Measurements from ENCODE around the gene CCL11. TPM values are rescaled to one million over a fixed set of nuclear protein-coding genes. Genes with fewer than 3 reads are reported as not detected.
A peak's percentile ranks its signal among the peaks of the same experiment; 100 is the strongest.

CCL11 gene
- 0.30 TPM for polyA plus RNA-seq (ENCODE audit: insufficient read length)

DNA sequence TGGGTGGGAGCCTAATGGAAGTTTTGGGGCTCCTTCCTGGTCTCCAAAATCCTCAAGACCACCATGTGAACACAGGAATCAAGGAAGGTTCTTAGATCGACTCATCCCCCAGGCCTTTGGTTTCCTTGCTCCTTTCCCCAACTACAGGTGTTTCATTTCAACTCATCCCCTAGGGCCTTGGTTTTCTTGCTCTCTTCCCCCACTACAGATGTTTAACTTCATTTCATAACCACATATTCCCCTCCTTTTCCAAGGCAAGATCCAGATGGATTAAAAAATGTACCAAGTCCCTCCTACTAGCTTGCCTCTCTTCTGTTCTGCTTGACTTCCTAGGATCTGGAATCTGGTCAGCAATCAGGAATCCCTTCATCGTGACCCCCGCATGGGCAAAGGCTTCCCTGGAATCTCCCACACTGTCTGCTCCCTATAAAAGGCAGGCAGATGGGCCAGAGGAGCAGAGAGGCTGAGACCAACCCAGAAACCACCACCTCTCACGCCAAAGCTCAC, at the start of gene CCL11:
Gene CCL11, plus strand, starts transcription at position 457 of the 507 bp plus-strand sequence. CDS start 67 bp downstream, outside the sequence.
- no peak for DNase-seq

DNA sequence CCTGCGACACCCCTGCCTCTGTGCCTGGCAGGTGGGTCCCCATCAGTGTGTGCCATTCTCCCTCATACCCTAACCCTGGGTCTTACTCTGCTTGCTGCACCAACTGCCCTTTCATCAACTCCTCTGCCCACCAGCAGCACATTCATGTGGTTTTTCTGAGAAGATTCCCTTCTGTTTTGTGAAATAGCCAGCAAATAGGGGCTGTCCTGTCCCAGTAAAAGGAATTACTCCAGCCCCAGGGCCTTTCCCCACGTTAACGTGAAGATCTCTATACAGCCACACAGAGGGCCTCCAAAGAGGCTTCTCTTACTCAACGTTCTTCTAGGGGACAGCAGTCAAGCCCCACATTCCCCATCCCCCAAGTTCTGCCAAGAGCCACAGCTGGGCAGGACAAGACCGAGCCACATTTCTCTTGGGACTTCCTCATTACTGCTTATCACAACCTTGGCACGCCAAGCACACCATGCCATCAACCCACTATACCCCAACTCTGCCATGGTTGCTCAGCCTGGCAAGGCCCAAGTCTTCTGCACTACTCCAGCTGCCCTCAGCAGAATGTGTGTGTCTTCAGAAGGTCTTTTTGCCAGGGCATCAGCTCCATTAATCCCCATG, 49.2 kb upstream of the CCL11 start:
- DNase-seq: no peak

DNA sequence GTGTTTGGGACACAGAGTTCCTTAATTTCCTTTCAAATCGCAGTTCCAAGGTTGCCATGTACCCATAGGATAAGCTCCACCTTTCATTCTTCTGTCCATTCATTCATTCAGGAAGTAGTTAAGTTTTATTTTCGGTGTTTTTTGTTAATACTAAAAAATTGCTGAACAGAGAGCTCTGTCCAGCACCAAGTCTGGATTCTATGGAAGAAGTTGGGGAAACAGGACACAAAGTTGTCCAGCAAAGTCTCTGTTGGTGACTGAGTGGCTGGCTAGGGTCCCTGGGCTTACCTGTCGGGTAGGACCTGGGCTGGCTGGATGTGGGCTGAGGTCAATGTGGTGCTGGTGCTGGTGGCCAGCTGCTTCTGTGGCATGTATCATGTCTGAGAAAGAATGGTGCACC, 48.1 kb upstream of the CCL11 start:
- no peak for DNase-seq

DNA sequence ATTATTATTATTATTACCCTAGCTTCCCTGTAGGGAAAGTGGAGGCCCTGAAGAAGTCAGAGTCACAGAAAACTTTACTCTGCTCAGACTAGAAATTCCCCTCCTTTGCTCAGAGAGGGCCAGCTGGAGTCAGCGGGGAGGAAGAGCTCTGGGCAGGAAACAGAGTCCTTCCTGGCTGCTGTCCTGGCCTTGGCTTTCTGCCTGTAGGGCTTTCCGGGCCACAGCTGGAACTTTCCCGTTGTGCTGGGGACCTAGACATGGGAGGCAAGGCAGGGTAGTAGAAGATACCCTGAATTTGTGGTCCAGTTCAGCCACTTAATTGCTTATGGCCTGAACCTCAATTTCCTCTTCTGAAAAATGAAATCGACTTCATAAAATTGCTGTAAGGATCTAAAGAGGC, 44.5 kb upstream of the CCL11 start:
- DNase-seq: peak; percentile 80

DNA sequence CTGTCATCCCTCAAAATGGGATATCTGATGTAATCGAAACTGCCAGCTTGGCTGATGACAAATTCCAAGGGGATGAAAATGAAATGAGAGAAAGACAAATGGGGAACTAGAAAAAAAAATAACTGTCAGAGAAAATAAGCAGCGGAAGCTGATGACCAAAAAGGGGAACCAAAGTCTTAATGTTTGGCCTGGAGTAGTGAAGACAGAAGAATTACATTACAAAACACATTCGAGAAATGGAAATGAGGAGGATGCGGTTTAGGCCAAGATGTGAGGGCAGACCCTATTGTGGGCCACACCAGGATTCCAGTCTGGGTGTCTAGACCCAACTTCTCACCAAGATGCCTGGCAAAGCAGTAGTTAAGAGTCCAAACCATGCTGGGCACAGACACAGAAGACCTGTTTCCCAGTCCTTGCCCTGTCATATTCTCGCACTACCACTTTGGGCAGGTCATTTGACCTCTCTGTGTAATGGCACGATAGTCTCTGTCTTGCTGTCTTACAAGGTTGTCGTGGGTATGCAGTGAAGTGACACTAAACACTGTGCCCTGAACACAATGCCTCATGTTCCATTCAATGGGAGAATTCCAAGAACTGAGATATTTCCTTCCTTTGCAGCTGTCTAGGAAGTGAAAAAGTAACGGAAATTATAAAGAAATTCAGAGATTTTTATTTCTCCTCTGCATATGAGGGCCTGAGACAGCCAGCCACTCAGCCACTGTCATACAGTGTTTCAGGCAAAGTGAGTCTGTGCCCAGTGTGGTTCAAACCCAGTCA, 42.8 kb upstream of the CCL11 start:
- no peak for DNase-seq

DNA sequence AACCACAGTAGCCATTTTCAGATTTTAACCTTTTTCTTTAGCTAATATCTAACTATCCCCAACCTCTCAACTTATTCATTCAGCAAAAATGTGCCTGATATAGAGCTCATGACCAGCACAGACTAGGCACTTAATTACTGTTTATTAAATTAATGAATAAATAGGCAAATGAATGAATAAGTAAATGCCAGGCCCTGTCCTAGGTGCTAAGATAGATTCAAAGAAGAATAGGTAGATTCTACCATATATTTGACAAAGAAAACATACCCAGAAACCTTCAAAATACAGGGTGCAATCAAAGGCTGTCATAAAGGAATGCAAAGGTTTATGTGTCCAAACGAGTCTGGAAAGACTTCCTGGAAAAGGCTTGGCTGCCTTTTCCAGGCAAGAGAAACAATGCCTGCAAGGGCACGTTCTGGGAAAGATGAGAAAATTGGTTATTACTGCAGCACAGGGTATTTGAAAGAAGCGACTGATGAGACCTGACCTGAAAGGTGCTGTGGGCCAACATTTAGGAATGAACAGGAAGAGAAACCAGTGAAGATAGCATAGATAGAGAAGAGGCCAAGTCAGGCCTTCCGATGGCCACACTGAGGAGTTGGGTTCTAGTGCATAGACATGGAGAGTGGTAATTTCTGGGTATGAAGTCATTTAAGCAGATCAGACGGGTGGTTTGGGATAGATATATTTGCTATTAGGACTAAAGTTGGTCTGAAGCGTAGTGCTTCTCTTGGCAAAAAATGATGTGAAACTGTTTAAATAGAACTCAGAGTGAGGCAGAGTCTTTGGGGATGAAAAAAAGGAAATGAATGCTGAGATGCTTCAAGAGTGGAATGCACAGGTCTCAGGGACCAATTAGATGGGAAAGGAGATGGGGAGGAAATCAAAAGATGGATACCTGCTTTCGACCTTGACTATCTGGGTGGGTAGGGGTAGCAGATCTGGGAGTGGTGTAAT, 41.9 kb upstream of the CCL11 start:
- no peak for DNase-seq

DNA sequence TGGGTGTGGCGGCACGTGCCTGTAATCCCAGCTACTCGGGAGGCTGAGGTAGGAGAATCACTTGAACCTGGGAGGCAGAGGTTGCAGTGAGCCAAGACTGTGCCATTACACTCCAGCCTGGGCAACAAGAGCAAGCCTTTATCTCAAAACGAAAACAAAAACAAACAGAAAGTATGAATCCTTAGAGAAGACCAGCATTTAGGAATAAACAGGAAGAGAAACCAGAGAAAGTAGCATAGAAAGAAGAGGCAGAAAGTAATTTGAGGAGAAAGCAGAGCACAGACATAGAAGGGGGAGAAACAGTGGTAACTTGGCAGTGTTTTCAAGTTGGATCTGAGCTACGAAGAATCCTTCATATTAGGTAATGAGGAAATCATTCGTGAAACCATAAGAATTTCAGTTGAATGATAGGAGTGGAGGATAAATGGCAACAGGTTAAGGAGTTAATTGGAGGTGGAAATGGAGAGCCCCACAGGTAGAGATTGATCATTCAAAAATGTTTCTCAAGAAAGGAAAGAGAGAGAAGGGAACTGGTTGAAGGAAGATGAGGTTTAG, 40.1 kb upstream of the CCL11 start:
- DNase-seq: no peak

DNA sequence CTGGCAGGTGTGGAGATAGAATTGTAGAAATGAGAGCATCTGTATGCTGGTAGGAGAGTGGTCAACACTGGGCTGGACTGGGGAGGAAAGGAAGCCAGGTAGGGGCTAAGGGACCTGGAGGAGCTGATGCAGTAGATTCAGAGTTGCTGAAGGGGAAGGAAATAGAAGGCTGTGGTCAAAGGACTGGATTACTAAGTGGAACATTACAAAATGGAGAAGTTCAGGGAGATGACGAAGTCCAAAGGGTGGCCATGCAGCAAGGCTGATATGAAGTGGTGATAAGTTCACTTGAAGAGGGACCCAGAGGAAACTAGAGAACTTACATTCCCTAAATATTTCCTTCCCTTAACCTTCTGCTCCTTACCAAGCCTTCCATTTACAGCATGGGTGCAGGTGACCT, 39.1 kb upstream of the CCL11 start:
- no peak for DNase-seq

DNA sequence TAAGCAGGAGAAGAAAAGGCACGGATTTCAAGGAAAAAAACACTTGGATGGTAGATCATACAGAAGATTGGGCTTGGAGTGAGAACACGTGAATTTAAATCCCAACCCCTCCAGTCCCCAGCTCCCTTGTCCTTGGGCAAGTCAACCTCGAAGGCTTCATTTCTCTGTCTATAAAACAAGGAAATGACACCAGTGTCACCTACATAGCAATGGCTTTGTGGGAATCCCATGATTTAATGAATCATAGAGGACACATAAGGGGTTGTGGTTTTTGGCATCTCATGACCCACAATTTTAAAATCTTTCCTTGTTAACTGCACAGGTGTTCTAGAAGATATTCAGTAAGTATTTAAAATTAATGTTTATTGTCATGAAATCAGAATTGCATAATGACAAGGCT, 38.7 kb upstream of the CCL11 start:
- no peak for DNase-seq

DNA sequence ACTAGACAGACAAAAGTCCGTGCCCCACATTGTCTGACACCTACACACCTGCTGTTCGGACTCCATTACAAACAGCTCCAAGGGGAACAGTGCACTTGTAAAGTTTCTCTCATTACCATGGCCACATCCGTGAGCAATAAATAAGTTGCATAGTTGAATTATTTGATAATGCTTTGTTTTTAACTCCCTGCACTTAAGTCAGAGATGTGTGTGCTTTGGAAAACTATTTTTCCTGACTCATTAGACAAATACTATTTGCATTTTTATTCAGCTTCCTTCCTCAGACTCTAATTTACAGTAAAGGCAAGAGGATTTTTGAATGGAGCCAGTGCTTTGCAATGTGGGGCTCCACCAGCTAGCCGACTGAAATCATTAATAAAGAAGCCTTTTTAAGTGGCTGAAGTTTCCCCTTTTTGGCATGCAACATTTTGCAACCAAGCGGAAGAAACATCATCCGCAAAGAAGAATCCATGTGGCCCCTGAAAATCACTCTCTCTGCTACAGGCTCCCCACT, 37.0 kb upstream of the CCL11 start:
- DNase-seq: no peak

DNA sequence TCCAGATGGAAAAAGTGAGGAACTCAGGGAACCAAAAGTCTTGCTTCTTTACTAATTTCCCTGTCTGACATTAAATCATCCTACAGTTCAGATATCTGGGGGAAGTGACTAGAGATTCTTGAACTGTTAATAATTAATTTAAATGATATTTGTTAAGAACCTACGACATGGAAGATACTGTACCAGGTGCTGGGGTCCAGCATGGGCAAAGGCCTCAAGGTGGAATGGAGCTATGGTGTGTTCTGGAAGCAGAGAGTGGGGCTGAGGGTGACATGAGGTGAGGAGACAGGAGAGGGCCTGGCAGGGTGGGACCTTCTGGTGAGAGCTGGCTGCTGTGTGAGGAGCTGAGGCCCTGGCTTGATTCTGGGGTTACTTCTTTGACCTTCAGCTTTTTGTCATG, 36.5 kb upstream of the CCL11 start:
- no peak for DNase-seq

DNA sequence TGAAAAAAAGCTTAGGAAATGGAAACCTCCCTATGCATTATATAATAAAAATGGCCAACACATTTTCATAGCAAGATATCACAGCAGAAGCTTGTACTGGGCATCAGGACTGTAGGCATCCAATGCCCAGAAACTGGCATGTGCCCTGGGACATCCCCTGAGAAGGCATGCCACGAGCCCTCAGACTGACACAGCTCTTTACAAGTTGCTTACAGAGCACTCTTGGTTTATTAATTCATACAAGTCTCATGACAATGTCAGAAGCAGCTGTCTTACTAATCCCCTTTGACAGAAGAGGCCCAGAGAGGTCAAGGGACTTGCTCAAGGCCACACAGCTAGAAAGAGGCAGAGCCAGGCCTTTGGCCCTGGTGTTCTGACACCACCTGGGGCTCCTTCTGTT, 36.1 kb upstream of the CCL11 start:
- DNase-seq: no peak

DNA sequence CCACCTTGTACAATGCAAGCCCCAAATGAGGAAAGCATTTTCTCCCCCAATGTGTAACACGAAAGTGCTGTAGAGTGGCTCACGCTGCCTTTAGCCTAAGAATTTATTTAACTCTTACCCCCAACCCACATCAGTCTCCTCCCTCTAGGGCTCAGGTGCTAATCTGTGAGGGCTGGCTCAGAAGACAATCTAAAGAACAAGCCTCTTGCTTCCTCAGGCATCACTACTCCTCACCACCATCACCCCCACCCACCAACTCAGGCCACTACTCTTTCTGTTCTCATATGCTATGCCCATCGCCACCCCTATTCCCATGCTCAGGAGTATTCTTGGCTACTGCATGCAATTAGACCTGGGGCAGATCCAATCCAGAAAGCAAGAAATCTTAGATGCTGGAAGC, 34.4 kb upstream of the CCL11 start:
- DNase-seq: no peak

DNA sequence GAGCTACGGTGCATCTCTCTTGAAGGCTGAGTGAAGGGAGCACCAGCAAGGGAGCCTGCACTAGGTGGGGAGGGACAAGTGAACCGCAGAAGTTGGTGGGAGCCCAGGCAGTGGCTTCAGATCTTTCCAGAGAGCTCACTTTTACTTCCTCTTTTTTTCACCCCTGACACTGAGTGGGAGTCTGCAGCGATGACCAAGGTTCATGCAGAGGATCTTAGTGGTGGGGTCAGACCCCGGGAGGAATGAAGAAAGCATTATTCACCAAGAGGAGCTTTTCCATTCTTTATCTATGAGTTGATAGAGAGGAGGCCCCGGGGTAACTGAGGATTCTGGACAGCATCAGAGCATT, 33.5 kb upstream of the CCL11 start:
- no peak for DNase-seq

DNA sequence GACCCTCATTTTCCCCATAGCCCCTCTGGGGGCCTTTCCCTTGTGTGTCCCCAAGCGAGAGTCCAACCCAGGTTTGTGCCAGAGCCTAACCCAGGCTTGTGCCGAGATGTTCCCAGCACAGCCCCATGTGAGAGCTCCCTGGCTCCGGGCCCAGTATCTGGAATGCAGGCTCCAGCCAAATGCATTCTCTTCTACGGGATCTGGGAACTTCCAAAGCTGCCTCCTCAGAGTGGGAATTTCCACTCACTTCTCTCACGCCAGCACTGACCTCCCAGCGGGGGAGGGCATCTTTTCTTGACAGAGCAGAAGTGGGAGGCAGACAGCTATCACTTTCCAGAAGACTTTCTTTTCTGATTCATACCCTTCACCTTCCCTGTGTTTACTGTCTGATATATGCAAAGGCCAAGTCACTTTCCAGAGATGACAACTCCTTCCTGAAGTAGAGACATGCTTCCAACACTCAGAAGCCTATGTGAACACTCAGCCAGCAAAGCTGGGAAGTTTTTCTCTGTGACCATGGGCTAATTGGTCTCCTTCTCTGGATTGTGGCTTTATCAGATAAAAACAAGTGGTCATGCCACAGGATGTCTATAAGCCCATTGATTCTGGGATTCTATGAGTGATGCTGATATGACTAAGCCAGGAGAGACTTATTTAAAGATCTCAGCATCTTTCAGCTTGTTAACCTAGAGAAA, 33.0 kb upstream of the CCL11 start:
- DNase-seq: peak; percentile 87

DNA sequence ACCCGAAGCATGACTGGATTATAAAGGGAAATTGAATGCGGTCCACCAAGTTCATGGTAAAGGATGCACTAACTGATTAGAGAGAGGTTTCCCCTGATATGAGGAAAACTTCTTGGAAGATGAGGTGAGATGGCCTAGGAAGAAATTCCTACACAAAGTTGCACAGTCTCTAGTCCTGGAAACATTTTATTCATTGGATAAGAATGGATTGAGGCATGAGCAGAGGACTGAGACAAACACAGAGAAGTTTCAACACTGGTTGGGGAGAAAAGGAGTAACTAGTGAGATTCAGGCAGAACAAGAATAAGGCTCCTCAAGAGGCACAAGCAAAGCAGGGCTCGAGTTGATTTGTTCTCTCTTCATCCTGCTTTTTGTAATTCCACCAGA, 32.4 kb upstream of the CCL11 start:
- DNase-seq: no peak

DNA sequence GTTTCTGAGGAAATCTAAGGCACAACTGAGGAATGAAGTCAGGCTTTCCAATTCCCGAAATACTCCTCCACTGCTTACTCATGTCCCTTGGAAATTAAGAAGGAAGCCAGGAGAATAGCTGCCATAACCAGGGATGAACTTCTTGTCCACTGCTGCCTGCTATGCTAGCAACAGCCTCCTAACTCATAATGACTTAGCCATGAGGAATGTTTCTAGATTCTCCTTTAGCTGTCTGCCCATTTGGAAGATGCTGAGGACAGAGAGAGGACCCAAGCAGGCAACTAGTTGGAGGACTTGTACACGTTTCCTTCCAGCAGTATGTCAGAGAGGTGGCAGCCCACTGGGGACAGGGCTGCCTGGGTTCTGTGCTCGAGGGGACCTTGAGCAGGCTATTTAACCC, 31.4 kb upstream of the CCL11 start:
- no peak for DNase-seq

DNA sequence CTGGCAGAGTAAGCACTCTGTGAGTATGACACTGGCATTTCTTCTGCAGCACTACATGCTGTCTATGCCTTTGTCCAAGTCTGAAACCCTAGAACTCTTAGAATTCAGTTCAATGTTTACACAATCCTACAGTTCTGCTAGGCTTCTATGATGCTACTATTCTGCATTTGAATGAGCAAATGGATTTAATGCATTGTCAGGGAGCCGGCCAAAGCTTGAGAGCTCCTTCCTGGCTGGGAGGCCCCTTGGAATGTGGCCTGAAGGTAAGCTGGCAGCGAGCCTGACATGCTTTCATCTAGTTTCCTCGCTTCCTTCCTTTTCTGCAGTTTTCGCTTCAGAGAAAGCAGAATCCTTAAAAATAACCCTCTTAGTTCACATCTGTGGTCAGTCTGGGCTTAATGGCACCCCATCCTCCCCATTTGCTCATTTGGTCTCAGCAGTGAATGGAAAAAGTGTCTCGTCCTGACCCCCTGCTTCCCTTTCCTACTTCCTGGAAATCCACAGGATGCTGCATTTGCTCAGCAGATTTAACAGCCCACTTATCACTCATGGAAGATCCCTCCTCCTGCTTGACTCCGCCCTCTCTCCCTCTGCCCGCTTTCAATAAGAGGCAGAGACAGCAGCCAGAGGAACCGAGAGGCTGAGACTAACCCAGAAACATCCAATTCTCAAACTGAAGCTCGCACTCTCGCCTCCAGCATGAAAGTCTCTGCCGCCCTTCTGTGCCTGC, 30.7 kb upstream of the CCL11 start, which contains the start of gene CCL2:
Gene CCL2, plus strand, starts transcription at position 635 of the 730 bp plus-strand sequence. Its CDS starts 65 bp downstream, at position 700.
- peak; percentile 90 for DNase-seq

DNA sequence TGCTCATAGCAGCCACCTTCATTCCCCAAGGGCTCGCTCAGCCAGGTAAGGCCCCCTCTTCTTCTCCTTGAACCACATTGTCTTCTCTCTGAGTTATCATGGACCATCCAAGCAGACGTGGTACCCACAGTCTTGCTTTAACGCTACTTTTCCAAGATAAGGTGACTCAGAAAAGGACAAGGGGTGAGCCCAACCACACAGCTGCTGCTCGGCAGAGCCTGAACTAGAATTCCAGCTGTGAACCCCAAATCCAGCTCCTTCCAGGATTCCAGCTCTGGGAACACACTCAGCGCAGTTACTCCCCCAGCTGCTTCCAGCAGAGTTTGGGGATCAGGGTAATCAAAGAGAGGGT, 30.2 kb upstream of the CCL11 start:
- no peak for DNase-seq

DNA sequence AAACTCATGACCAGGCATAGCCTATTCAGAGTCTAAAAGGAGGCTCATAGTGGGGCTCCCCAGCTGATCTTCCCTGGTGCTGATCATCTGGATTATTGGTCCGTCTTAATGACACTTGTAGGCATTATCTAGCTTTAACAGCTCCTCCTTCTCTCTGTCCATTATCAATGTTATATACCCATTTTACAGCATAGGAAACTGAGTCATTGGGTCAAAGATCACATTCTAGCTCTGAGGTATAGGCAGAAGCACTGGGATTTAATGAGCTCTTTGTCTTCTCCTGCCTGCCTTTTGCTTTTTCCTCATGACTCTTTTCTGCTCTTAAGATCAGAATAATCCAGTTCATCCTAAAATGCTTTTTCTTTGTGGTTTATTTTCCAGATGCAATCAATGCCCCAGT, 29.7 kb upstream of the CCL11 start:
- no peak for DNase-seq

DNA sequence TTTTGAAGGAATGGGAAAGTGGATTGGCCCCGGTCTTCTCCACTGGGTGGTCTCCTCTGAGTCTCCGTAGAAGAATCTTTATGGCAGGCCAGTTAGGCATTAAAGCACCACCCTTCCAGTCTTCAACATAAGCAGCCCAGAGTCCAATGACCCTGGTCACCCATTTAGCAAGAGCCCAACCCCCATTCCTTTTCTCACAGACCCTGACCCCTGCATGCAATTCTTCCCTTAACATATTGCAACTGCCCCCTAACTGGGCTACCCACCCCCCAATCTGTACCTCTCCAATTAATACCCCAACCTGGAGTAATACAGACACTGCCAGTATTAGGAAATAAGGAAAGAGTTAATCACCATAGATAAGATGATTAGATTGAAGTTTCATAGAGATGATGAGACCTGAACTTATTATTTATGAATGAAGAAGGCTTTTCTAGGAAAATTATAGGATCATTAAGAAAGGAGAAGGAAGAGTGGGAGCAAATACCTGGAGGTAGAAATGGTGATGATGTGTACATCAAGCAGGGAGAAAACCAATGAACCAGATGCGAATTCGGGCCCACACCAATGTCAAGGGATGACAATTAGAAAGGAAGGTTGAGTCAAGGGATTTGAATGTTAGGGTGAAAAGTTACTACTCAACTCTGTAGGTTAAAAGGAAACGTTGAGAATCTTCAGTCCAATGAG, 28.1 kb upstream of the CCL11 start:
- no peak for DNase-seq

All from hindlimb muscle (tissue), 1 donor.